GM12878 (cell line): ENCODE measurements around the gene AFF1.

Experiments
- CHD2 ChIP-seq: IDR thresholded peaks from 2 replicates; pipeline ENCODE4 v1.6.1; 2011; ENCODE audit warnings: low read depth, low read length, improper control_type of control experiment, borderline replicate concordance
- JUND ChIP-seq: IDR thresholded peaks from 2 replicates; pipeline ENCODE4 v1.6.1; 2012; ENCODE audit warnings: low read depth, mild to moderate bottlenecking, low read length, improper control_type of control experiment, moderate library complexity
- POLR2A ChIP-seq: IDR thresholded peaks from 2 replicates; pipeline ENCODE4 v1.6.1; 2011; ENCODE audit warnings: low read depth, mild to moderate bottlenecking, low read length
- RB1 ChIP-seq: fragments of 450-650 bp; formaldehyde crosslinking; IDR thresholded peaks from 2 replicates; pipeline ENCODE4 v1.6.1; 2017; ENCODE audit warnings: mild to moderate bottlenecking, borderline replicate concordance
- TF ChIP-seq, protein P1 (sequence below), 3 experiments: IDR thresholded peaks in 2 of 3; conservative IDR thresholded peaks in 1 of 3; 2 replicates each; pipeline ENCODE4 v1.5.1; 2011; ENCODE audit warnings: low read depth in 3 of 3, low read length in 3 of 3, mild to moderate bottlenecking in 3 of 3, control low read depth in 2 of 3, moderate library complexity in 2 of 3, inconsistent platforms in 1 of 3, mixed read lengths in 1 of 3; ENCODE audit not compliant: control insufficient read depth in 2 of 3, insufficient read depth in 1 of 3; ENCODE audit errors: extremely low read depth in 1 of 3
- TF ChIP-seq, protein P2 (sequence below): IDR thresholded peaks from 2 replicates; pipeline ENCODE4 v1.6.1; 2012; ENCODE audit warnings: low read depth, low read length, improper control_type of control experiment

DNA sequence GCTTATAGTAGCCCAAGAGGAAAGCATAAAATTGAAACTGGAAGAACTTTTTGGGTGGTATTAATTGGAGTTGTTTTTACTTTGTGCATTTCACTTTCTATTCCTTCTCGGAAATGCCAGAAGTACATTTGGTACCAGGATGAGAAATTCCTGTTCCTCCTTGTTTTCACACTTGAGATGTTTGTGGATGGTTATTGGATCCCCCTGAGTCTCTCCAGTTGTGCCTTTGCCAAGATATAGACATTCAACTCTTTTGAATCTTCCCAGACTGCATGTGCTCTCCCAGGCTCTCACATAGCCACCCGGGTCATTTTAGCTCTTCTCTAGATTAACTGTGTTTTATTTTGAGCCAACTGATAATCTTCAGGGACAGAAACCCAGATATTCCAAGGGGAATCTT lies 120.5 kb downstream of the AFF1 start:
- no peak for TF ChIP-seq JUND
- no peak for TF ChIP-seq RB1
- TF ChIP-seq, protein P1, sequence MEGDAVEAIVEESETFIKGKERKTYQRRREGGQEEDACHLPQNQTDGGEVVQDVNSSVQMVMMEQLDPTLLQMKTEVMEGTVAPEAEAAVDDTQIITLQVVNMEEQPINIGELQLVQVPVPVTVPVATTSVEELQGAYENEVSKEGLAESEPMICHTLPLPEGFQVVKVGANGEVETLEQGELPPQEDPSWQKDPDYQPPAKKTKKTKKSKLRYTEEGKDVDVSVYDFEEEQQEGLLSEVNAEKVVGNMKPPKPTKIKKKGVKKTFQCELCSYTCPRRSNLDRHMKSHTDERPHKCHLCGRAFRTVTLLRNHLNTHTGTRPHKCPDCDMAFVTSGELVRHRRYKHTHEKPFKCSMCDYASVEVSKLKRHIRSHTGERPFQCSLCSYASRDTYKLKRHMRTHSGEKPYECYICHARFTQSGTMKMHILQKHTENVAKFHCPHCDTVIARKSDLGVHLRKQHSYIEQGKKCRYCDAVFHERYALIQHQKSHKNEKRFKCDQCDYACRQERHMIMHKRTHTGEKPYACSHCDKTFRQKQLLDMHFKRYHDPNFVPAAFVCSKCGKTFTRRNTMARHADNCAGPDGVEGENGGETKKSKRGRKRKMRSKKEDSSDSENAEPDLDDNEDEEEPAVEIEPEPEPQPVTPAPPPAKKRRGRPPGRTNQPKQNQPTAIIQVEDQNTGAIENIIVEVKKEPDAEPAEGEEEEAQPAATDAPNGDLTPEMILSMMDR (IDR thresholded peaks at IDR 0.05 in 2 of 3, conservative IDR thresholded peaks at IDR 0.05 in 1 of 3; ENCODE audit: control insufficient read depth in 2 of 3, extremely low read depth in 1 of 3, insufficient read depth in 1 of 3, low read depth in 3 of 3, low read length in 3 of 3): no peak
- TF ChIP-seq, protein P2, sequence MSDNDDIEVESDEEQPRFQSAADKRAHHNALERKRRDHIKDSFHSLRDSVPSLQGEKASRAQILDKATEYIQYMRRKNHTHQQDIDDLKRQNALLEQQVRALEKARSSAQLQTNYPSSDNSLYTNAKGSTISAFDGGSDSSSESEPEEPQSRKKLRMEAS: no peak
- no peak for TF ChIP-seq POLR2A
- no peak for TF ChIP-seq CHD2
